ENCODE results near the gene ETS2. TPM values are rescaled to one million over a fixed set of nuclear protein-coding genes. Genes with fewer than 3 reads are reported as not detected.

ETS2 gene
- polyA plus RNA-seq, 1 donor from 2014 or later = 11.6 TPM

GRCh38 chr21:38785483-38785882 lies 20.2 kb upstream of the ETS2 start:
- H3K9me2 ChIP-seq (ENCODE audit: insufficient read depth, low read length) = no peaks in the 10 kb centered on the region
- H3K36me3 ChIP-seq (ENCODE audit: insufficient read depth, low read length) = no peaks in the 10 kb centered on the region
- H3K27ac ChIP-seq (ENCODE audit: low read length) = no peak overlapping the region
- H2AFZ ChIP-seq (ENCODE audit: low read depth, low read length) = no peak overlapping the region
- no peaks in the 10 kb centered on the region for H3K27me3 ChIP-seq (ENCODE audit: insufficient read depth, low read depth, low read length)
- H3K9me3 ChIP-seq (ENCODE audit: low read length) = peaks cover 6% of the 10 kb centered on the region
- H3K9ac ChIP-seq (ENCODE audit: low read length) = no peak overlapping the region
- no peak for TF ChIP-seq REST (IDR thresholded peaks at IDR 0.05; ENCODE audit: borderline replicate concordance)
- no peak for TF ChIP-seq TAF1 (IDR thresholded peaks at IDR 0.05; ENCODE audit: low read depth)
- TF ChIP-seq POLR2AphosphoS5 (IDR thresholded peaks at IDR 0.05) = no peak
- no peak for TF ChIP-seq MXI1 (conservative IDR thresholded peaks at IDR 0.05; ENCODE audit: poor library complexity, severe bottlenecking)
- no peaks in the 10 kb centered on the region for H4K20me1 ChIP-seq (ENCODE audit: insufficient read depth)
- no peak overlapping the region for H3K4me2 ChIP-seq (ENCODE audit: low read length)
- no peaks in the 10 kb centered on the region for H3F3A ChIP-seq (ENCODE audit: insufficient read depth, low read length, poor library complexity, severe bottlenecking)
- no peaks in the 10 kb centered on the region for H3K79me2 ChIP-seq (replicated peaks; ENCODE audit: insufficient read depth, low read length)
- no peak overlapping the region for H3K4me3 ChIP-seq (ENCODE audit: low read length)

GRCh38 chr21:38787016-38787415 lies 18.7 kb upstream of the ETS2 start:
- peaks cover under 1% of the 10 kb centered on the region for H3K9me3 ChIP-seq (ENCODE audit: low read length)
- H3K27ac ChIP-seq (ENCODE audit: low read length) = no peak overlapping the region
- no peaks in the 10 kb centered on the region for H3K79me2 ChIP-seq (replicated peaks; ENCODE audit: insufficient read depth, low read length)
- no peaks in the 10 kb centered on the region for H3K36me3 ChIP-seq (ENCODE audit: insufficient read depth, low read length)
- no peaks in the 10 kb centered on the region for H3F3A ChIP-seq (ENCODE audit: insufficient read depth, low read length, poor library complexity, severe bottlenecking)
- H3K27me3 ChIP-seq (ENCODE audit: insufficient read depth, low read depth, low read length) = no peaks in the 10 kb centered on the region
- H3K9me2 ChIP-seq (ENCODE audit: insufficient read depth, low read length) = no peaks in the 10 kb centered on the region
- no peak overlapping the region for H3K4me2 ChIP-seq (ENCODE audit: low read length)
- no peak for TF ChIP-seq SMC3 (conservative IDR thresholded peaks at IDR 0.05; ENCODE audit: poor library complexity)
- TF ChIP-seq EP300 (conservative IDR thresholded peaks at IDR 0.05; ENCODE audit: poor library complexity, severe bottlenecking) = no peak
- no peak for TF ChIP-seq CTCF (IDR thresholded peaks at IDR 0.05; ENCODE audit: poor library complexity, severe bottlenecking)
- no peak for TF ChIP-seq TAF1 (IDR thresholded peaks at IDR 0.05; ENCODE audit: low read depth)
- no peak for TF ChIP-seq EZH2 (IDR thresholded peaks at IDR 0.05; ENCODE audit: borderline replicate concordance, insufficient read depth, low read length, poor library complexity, severe bottlenecking)
- TF ChIP-seq MXI1 (conservative IDR thresholded peaks at IDR 0.05; ENCODE audit: poor library complexity, severe bottlenecking) = no peak
- no peak for TF ChIP-seq REST (IDR thresholded peaks at IDR 0.05; ENCODE audit: borderline replicate concordance)
- TF ChIP-seq RAD21 (conservative IDR thresholded peaks at IDR 0.05) = no peak
- TF ChIP-seq POLR2AphosphoS5 (IDR thresholded peaks at IDR 0.05) = no peak
- H2AFZ ChIP-seq (ENCODE audit: low read depth, low read length) = no peak overlapping the region
- no peak overlapping the region for H3K9ac ChIP-seq (ENCODE audit: low read length)
- H4K20me1 ChIP-seq (ENCODE audit: insufficient read depth) = no peaks in the 10 kb centered on the region
- H3K4me3 ChIP-seq (ENCODE audit: low read length) = no peak overlapping the region

Measured in neural cell (in vitro differentiated cells).